Tibial artery (tissue), 4 donors: ENCODE data around the gene SEC14L5.
"Not testable (repeated sequence)": the region's sequence is repeated elsewhere in the genome, so short reads cannot be mapped to it uniquely, and the experiment has no call there.

ENCODE experiments used
- DNase-seq, 2 donors: peaks; one replicate each; pipeline ENCODE4 v3.0.0-alpha.2; 2019
- H3K27ac ChIP-seq, 2 donors: fragments of 200-600 bp; sonication (generic) in 1 of 2; 1 replicate in 1 of 2; 2 replicates in 1 of 2; pipeline ENCODE4 v1.5.1; 2018 to 2019; ENCODE audit warnings: mild to moderate bottlenecking in 1 of 2
- H3K27me3 ChIP-seq, 2 donors: fragments of 200-600 bp; sonication (generic) in 1 of 2; one replicate each; pipeline versions ENCODE4 v1.5.1 to v1.6.0; 2016 to 2019
- H3K36me3 ChIP-seq, 3 donors: fragments of 200-600 bp; sonication (generic) in 2 of 3; one replicate each; pipeline ENCODE4 v1.5.1; 2016 to 2019; ENCODE audit warnings: mild to moderate bottlenecking in 2 of 3
- H3K4me1 ChIP-seq, 4 donors: fragments of 200-600 bp; sonication (generic) in 2 of 4; 1 replicate in 3 of 4; 2 replicates in 1 of 4; pipeline ENCODE4 v1.5.1; 2016 to 2019
- H3K4me3 ChIP-seq, 2 donors: fragments of 200-600 bp; sonication (generic) in 1 of 2; 1 replicate in 1 of 2; 2 replicates in 1 of 2; pipeline ENCODE4 v1.5.1; 2018 to 2019; ENCODE audit warnings: mild to moderate bottlenecking in 2 of 2
- H3K9me3 ChIP-seq, 3 donors: fragments of 200-600 bp; sonication (generic) in 1 of 3; one replicate each; pipeline ENCODE4 v1.5.1; 2016 to 2019
- intact Hi-C: fragments of 100-400 bp; cut with DNase I; formaldehyde crosslinking; loops from one replicate; pipeline ENCODE4 v1.15.0; 2023; ENCODE audit warnings: low total_unique reads
- TF ChIP-seq, protein P1 (sequence below), 2 experiments: fragments of 200-600 bp in 1 of 2; fragments of 450-650 bp in 1 of 2; IDR thresholded peaks; one replicate each; pipeline ENCODE4 v1.5.1; 2017 to 2019; ENCODE audit warnings: antibody characterized with exemption in 2 of 2, mild to moderate bottlenecking in 1 of 2, moderate library complexity in 1 of 2

SEC14L5 gene

DNA sequence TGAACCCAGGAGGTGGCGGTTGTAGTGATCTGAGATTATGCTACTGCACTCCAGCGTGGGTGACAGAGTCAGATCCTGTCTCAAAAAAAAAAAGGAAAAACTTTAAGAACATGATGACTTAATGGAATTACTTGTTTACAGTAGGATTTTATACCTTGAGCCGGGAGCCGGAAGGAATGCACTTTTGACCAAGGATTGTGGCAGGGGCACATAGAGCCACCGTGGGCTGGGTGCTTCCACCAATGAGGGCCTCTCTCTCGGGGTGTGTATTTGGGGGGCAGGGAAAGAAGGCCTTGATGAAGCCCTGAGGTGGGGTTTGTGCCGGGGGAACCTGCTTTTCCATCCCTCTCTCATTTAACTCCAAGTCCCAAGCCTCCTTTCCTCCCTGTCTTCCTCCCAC is 82.3 kb downstream of the SEC14L5 start:
- TF ChIP-seq, protein P1, sequence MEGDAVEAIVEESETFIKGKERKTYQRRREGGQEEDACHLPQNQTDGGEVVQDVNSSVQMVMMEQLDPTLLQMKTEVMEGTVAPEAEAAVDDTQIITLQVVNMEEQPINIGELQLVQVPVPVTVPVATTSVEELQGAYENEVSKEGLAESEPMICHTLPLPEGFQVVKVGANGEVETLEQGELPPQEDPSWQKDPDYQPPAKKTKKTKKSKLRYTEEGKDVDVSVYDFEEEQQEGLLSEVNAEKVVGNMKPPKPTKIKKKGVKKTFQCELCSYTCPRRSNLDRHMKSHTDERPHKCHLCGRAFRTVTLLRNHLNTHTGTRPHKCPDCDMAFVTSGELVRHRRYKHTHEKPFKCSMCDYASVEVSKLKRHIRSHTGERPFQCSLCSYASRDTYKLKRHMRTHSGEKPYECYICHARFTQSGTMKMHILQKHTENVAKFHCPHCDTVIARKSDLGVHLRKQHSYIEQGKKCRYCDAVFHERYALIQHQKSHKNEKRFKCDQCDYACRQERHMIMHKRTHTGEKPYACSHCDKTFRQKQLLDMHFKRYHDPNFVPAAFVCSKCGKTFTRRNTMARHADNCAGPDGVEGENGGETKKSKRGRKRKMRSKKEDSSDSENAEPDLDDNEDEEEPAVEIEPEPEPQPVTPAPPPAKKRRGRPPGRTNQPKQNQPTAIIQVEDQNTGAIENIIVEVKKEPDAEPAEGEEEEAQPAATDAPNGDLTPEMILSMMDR (IDR thresholded peaks at IDR 0.05) = no peak
- Histone ChIP-seq H3K4me3 (no peak overlapping the region), H3K27ac (no peak overlapping the region), H3K9me3 (no peaks in the 10 kb centered on the region), H3K4me1 (no peaks in the 10 kb centered on the region), H3K36me3 (no peaks in the 10 kb centered on the region), H3K27me3 (no peaks in the 10 kb centered on the region)
- intact Hi-C loops = no loop called here
- no peak for DNase-seq

DNA sequence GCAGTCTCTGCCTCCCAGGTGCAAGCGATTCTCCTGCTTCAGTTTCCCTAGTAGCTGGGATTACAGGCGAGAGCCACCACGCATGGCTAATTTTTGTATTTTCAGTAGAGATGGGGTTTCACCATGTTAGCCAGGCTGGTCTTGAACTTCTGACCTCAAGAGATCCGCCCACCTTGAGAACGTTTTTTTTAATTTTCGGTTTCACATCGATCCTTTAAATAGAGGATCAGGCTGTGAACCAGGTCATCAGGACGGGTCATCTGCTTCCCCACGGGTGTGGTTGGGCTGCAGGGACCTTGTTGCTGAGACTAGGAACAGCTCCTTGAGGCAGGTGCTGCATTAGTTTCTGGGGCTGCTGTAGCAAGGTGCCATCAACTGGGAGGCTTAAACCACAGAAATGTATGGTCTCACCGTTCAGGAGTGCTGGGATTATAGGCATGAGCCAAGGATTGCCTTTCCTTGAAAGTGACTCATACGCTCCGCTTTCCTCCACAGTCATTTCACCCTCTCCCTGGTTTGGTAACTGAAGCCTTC is 83.5 kb downstream of the SEC14L5 start:
- intact Hi-C loops = no loop called here
- no peaks in the 10 kb centered on the region for H3K27me3 ChIP-seq
- H3K27ac ChIP-seq = no peak overlapping the region
- H3K9me3 ChIP-seq = no peaks in the 10 kb centered on the region
- TF ChIP-seq, protein P1 (IDR thresholded peaks at IDR 0.05) = no peak
- DNase-seq = no peak
- H3K4me3 ChIP-seq = no peak overlapping the region
- H3K36me3 ChIP-seq = no peaks in the 10 kb centered on the region
- no peaks in the 10 kb centered on the region for H3K4me1 ChIP-seq

DNA sequence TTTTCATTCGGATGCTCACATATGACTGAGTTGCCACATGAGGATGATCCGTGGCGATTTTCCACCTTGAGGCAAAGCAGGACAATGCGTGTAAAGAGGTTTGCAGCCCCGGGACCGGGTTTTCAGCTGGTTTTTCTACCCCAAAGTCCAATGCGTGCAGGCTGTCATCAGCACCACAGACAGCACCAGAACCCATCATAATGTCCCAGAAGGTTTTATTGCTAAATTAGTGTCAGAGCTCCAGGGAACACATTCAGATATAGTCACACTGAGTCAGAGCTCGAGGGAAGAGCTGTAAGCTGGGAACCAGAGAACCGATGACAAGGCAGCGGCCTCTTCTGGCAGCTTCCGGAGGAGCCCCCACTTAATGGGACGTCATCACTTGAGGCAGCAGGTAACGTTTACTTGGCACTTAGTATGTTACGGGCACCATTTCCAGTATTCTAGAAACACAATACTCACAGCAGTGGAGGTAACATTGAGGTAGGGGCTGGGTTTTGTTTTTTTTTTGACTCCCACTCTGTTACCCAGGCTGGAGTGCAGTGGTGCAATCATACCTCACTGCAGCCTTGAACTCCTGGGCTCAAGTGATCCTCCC is 84.5 kb downstream of the SEC14L5 start:
- intact Hi-C loops = no loop called here
- Histone ChIP-seq H3K27me3 (no peaks in the 10 kb centered on the region), H3K36me3 (no peaks in the 10 kb centered on the region), H3K27ac (no peak overlapping the region), H3K9me3 (no peaks in the 10 kb centered on the region), H3K4me3 (no peak overlapping the region), H3K4me1 (no peaks in the 10 kb centered on the region)
- no peak for DNase-seq
- TF ChIP-seq, protein P1 (IDR thresholded peaks at IDR 0.05) = no peak

DNA sequence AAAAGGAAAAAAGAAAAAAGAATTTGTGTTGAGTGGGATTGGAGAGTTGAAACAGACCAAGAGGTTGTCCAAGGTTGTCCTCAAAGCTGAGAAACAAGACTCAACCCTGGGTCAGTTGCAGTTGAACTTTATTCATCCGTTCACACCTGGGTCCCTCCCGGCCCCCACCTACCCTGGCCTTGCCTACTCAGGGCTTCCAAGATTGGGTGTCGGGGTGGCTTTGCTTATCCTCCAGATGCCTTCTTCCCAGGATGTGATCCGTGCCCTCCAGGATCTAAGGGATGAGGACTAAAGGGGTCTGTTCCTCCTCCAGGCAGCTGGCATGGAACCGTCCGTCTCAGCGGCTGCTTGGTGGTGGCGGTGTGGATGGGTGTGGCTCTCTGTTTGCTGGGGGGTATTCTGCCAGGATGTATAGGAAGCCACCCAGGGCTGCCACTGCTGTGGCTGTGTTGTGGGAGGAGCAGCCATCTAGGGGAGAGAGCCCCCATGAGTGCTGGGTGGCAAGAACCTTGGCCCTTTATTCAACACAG is 85.9 kb downstream of the SEC14L5 start:
- no peak overlapping the region for H3K27ac ChIP-seq
- no peak overlapping the region for H3K4me3 ChIP-seq
- no peaks in the 10 kb centered on the region for H3K9me3 ChIP-seq
- H3K27me3 ChIP-seq = no peaks in the 10 kb centered on the region
- no peak for DNase-seq
- intact Hi-C loops = no loop called here
- H3K36me3 ChIP-seq = no peaks in the 10 kb centered on the region
- H3K4me1 ChIP-seq = no peaks in the 10 kb centered on the region
- TF ChIP-seq, protein P1 (IDR thresholded peaks at IDR 0.05) = no peak

DNA sequence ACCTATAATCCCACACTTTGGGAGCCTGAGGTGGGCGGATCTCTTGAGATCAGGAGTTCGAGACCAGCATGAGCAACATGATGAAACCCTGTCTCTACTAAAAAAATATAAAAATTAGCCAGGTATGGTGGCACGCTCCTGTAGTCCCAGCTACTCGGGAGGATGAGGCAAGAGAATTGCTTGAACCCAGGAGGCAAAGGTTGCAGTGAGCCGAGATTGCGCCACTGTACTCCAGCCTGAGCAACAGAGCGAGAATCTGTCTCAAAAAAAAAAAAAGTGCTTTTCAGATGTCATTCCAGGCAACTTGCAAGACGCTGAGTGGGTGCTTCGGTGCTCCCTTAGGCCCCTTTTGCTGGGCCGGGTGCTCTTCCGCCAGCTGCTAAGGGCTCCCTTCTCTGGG is 86.5 kb downstream of the SEC14L5 start:
- H3K27ac ChIP-seq, H3K4me3 ChIP-seq, intact Hi-C loops, H3K27me3 ChIP-seq, H3K4me1 ChIP-seq, H3K9me3 ChIP-seq, H3K36me3 ChIP-seq, DNase-seq: not testable (repeated sequence)

DNA sequence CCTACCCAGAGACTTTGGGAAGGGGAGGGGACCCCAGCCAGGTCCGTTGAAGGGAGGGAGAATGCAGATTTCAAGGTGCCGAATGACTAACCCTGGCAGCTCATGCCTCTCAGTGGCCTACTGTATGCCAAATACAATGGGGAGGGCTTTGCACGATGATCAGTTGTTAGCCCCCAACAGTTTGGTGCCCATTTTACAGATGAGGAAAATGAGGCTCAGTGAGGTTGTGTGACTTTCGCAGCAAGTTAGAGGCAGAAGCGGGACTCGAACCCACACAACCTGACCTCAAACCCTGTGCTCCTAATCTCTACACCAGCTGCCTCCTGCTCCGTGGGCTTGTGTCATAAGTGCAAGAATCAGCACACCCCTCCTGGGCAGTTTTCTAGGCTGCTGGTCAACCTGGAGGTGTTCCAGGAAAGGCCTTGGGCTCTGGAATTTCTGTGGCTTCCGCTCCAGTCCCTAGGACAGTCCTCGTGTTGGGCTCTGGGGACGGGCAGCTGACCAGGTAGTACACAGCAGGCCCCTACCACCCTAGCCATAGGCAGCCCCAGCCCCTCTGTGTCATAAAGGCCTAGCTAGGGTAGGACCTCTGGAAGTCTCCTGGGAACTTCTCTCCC is 87.5 kb downstream of the SEC14L5 start:
- Histone ChIP-seq H3K27ac (no peak overlapping the region), H3K36me3 (no peaks in the 10 kb centered on the region), H3K9me3 (no peaks in the 10 kb centered on the region), H3K4me1 (no peaks in the 10 kb centered on the region), H3K27me3 (no peaks in the 10 kb centered on the region), H3K4me3 (no peak overlapping the region)
- TF ChIP-seq, protein P1 (IDR thresholded peaks at IDR 0.05) = no peak
- intact Hi-C loops = no loop called here
- DNase-seq = no peak
